HL-60 (cell line): Measurements from ENCODE around the gene GNG7.
A peak's percentile ranks its signal among the peaks of the same experiment; 100 is the strongest.
"Not testable (repeated sequence)": the region's sequence is repeated elsewhere in the genome, so short reads cannot be mapped to it uniquely, and the experiment has no call there.

Source experiments
- DNase-seq, 2 experiments: peaks; one replicate each; pipeline ENCODE4 v3.0.0-alpha.2; 2010 to 2020; ENCODE audit warnings: low read depth in 1 of 2, low spot score in 1 of 2
- H3K27ac ChIP-seq: fragments of 250-450 bp; sonication (Bioruptor Pico); replicated peaks from 2 replicates; pipeline ENCODE4 v1.5.1; 2020; ENCODE audit warnings: mild to moderate bottlenecking, moderate library complexity
- H3K27me3 ChIP-seq: fragments of 250-450 bp; sonication (Bioruptor Pico); 2 replicates; pipeline ENCODE4 v1.5.1; 2021; ENCODE audit warnings: mild to moderate bottlenecking, moderate library complexity; ENCODE audit not compliant: insufficient read depth, poor library complexity, severe bottlenecking
- H3K4me3 ChIP-seq: replicated peaks from 2 replicates; pipeline ENCODE4 v1.5.1; 2011; ENCODE audit warnings: mild to moderate bottlenecking, control low read depth, low read length; ENCODE audit not compliant: insufficient read depth
- CTCF ChIP-seq: IDR thresholded peaks from one replicate; pipeline ENCODE4 v1.5.1; 2011; ENCODE audit warnings: low read length, control low read depth, inconsistent platforms; ENCODE audit not compliant: insufficient read depth
- GABPA ChIP-seq: IDR thresholded peaks from 2 replicates; pipeline ENCODE4 v1.6.1; 2012; ENCODE audit warnings: low read depth
- POLR2AphosphoS5 ChIP-seq: IDR thresholded peaks from 2 replicates; pipeline ENCODE4 v1.6.1; 2012; ENCODE audit warnings: low read depth
- SPI1 ChIP-seq: IDR thresholded peaks from 2 replicates; pipeline ENCODE4 v1.6.1; 2012; ENCODE audit warnings: low read depth, mild to moderate bottlenecking, borderline replicate concordance
- TF ChIP-seq, protein P1 (sequence below): IDR thresholded peaks from 2 replicates; pipeline ENCODE4 v1.6.1; 2012; ENCODE audit warnings: low read depth; ENCODE audit not compliant: insufficient replicate concordance

GNG7 gene

GRCh38 chr19:2582984-2583956 is 119.2 kb downstream of the GNG7 start:
- Histone ChIP-seq H3K4me3 (no peak overlapping the region), H3K27me3 (no peaks in the 10 kb centered on the region), H3K27ac (no peak overlapping the region)
- no peak for DNase-seq
- TF ChIP-seq, protein P1, sequence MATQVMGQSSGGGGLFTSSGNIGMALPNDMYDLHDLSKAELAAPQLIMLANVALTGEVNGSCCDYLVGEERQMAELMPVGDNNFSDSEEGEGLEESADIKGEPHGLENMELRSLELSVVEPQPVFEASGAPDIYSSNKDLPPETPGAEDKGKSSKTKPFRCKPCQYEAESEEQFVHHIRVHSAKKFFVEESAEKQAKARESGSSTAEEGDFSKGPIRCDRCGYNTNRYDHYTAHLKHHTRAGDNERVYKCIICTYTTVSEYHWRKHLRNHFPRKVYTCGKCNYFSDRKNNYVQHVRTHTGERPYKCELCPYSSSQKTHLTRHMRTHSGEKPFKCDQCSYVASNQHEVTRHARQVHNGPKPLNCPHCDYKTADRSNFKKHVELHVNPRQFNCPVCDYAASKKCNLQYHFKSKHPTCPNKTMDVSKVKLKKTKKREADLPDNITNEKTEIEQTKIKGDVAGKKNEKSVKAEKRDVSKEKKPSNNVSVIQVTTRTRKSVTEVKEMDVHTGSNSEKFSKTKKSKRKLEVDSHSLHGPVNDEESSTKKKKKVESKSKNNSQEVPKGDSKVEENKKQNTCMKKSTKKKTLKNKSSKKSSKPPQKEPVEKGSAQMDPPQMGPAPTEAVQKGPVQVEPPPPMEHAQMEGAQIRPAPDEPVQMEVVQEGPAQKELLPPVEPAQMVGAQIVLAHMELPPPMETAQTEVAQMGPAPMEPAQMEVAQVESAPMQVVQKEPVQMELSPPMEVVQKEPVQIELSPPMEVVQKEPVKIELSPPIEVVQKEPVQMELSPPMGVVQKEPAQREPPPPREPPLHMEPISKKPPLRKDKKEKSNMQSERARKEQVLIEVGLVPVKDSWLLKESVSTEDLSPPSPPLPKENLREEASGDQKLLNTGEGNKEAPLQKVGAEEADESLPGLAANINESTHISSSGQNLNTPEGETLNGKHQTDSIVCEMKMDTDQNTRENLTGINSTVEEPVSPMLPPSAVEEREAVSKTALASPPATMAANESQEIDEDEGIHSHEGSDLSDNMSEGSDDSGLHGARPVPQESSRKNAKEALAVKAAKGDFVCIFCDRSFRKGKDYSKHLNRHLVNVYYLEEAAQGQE: no peak
- no peak for TF ChIP-seq GABPA
- TF ChIP-seq CTCF: no peak
- TF ChIP-seq POLR2AphosphoS5: no peak
- TF ChIP-seq SPI1: no peak

- not testable (repeated sequence) for H3K27me3 ChIP-seq, DNase-seq, H3K27ac ChIP-seq, H3K4me3 ChIP-seq
Observed at GRCh38 chr19:2580396-2580795, 122.1 kb downstream of the GNG7 start.

DNA sequence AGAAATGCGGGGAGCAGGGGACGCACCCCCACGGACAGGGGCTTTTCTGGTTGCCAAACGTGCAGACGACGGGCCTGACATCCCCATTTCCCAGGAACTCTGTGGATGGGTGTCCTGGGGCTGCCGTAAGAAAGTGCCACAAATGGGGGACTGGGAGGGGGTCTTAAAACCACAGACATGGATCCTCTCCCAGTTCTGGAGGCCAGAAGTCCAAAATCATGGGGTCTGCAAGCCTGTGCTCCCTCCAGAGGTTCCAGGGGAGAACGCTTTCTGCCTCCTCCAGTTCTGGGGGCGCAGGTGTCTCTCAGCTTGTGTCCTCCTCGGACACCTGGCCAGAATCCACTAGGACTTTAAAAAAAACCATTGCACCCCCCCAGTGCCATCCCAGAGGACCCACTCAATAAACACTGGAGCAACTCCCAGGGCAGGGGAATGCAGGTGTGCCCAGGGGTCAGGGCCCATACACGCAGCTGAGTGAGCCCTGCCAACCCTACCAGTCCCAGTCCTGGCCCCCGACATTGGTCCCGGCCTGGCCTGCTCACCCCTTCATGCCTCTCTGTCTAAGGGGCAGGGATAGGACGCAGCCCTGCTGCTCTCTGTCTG is 122.7 kb downstream of the GNG7 start:
- Histone ChIP-seq H3K4me3 (no peak overlapping the region), H3K27me3 (no peaks in the 10 kb centered on the region), H3K27ac (no peak overlapping the region)
- TF ChIP-seq GABPA (no peak), SPI1 (no peak), POLR2AphosphoS5 (no peak), CTCF (no peak)
- TF ChIP-seq, protein P1: no peak
- no peak for DNase-seq

GRCh38 chr19:2578901-2579677 is 123.4 kb downstream of the GNG7 start:
- TF ChIP-seq POLR2AphosphoS5 (no peak), SPI1 (no peak), GABPA (no peak), CTCF (peak; percentile 77)
- TF ChIP-seq, protein P1: no peak
- H3K27me3 ChIP-seq: no peaks in the 10 kb centered on the region
- peak; percentile 43 to 75 for DNase-seq
- no peak overlapping the region for H3K27ac ChIP-seq
- peak overlapping the region; percentile 22 for H3K4me3 ChIP-seq
